ENCODE results near the gene STK40.

The STK40 gene

DNA sequence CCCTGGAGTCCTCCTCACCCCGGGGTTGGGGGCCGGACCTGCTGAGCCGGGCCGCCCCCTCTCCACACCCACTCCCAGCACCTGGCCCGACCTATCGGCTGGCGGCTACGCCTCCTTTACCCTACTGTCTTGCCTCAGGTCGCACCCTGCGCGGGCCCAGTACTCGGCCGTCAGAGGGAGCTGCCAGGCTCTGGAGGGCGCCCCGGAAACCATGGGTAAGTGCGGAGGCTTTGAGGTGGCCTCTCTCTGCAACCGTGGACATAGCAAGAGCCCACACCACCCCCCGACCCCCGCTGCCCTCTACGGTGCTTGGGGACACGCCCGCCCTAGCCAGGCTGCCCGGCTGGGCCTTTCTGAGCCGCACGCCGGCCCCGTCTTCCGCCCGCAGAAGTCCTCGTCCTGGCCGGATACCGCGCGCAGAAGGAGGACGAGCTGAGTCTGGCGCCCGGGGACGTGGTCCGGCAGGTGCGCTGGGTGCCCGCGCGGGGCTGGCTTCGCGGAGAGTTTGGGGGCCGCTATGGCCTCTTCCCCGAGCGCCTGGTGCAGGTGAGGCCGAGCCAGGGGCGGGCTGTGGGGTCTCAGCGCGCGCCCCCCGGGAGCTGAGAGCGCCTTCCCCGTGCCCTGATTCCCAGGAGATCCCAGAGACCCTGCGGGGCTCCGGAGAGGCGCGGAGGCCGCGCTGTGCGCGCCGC is 79.4 kb downstream of the STK40 start, which contains the start of gene SH3D21:
TSS of gene SH3D21 (plus strand) at position 159 of the 692 bp plus-strand sequence. CDS start at position 212, 53 bp downstream.
- no peak for DNase-seq

GRCh38 chr1:36305915-36306209 is 79.9 kb downstream of the STK40 start:
- DNase-seq, result no peak

- DNase-seq, result no peak
Observed at GRCh38 chr1:36304970-36305914, 80.5 kb downstream of the STK40 start.

- no peak for DNase-seq
Observed at GRCh38 chr1:36304521-36304920, 81.2 kb downstream of the STK40 start.

GRCh38 chr1:36303650-36304360 is 81.9 kb downstream of the STK40 start:
- DNase-seq, result no peak

- DNase-seq, result no peak
Observed at GRCh38 chr1:36303244-36303643, 82.5 kb downstream of the STK40 start.

- DNase-seq, result no peak
Observed at GRCh38 chr1:36301220-36301619, 84.5 kb downstream of the STK40 start.

DNA sequence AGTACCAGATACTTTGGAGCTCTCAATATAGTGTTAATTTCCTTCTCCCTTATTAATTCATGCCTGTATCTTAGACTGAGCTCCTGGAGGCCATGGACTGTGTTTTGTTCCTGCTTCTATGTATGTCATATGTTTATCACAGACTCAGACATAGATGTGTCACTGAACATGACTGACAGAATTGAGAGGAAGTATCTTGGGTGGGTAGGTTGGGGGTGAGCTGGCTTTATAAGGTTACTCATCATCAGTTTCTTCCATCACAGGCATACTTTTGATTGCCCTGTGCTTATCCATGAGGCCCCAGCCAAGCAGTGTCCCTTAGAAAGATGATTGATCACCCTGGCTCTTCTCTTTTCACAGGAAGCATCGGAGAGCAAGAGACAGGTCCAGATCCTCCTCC is 85.2 kb downstream of the STK40 start:
- DNase-seq, result no peak

- no peak for DNase-seq
Observed at GRCh38 chr1:36298640-36299039, 87.1 kb downstream of the STK40 start.

GRCh38 chr1:36297062-36297461 is 88.7 kb downstream of the STK40 start:
- no peak for DNase-seq

DNA sequence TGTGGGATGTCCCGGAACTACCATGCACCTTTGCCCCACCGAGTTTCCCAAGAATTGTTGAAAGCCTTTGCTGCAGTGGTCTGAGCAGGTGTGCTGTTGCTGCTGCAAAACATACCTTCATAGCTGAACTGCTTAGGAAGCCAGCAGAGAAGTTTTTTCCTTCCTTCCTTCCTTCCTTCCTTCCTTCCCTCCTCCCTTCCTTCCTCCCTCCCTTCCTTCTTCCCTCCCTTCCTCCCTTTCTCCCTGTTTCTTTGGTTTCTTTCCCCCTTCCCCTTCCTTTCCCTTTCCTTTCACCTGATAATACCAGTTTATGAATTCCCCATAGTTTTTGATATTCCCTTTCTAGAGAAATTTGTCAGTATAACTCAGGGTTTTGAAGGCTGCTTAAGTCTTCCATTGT is 90.3 kb downstream of the STK40 start:
- no peak for DNase-seq
